Neural progenitor cell (in vitro differentiated cells): Measurements from ENCODE around the gene LRP5. TPM values are rescaled to one million over a fixed set of nuclear protein-coding genes. Genes with fewer than 3 reads are reported as not detected.
"Not testable (repeated sequence)": the region's sequence is repeated elsewhere in the genome, so short reads cannot be mapped to it uniquely, and the experiment has no call there.

ENCODE experiments used
- DNase-seq: peaks from one replicate; pipeline ENCODE4 v3.0.0-alpha.2; 2016; ENCODE audit warnings: low spot score
- H2AFZ ChIP-seq: fragments of 200-600 bp; sonication (generic); replicated peaks from 2 replicates; pipeline ENCODE4 v1.6.1; 2016; ENCODE audit warnings: antibody characterized with exemption
- H3F3A ChIP-seq: fragments of 200-600 bp; sonication (generic); 2 replicates; pipeline ENCODE4 v1.6.1; 2016; ENCODE audit warnings: antibody characterized with exemption, low read depth
- H3K27ac ChIP-seq: fragments of 200-600 bp; sonication (generic); 2 replicates; pipeline ENCODE4 v1.5.1; 2016; ENCODE audit warnings: mild to moderate bottlenecking
- H3K27me3 ChIP-seq: fragments of 200-600 bp; sonication (generic); 2 replicates; pipeline ENCODE4 v1.6.1; 2016; ENCODE audit warnings: mild to moderate bottlenecking, moderate library complexity
- H3K36me3 ChIP-seq: fragments of 200-600 bp; sonication (generic); 2 replicates; pipeline ENCODE4 v1.5.1; 2016
- H3K4me1 ChIP-seq: fragments of 200-600 bp; sonication (generic); 2 replicates; pipeline ENCODE4 v1.6.1; 2016; ENCODE audit warnings: mixed run types
- H3K4me2 ChIP-seq: fragments of 200-600 bp; sonication (generic); 2 replicates; pipeline ENCODE4 v1.6.1; 2016
- H3K4me3 ChIP-seq: fragments of 200-600 bp; sonication (generic); 2 replicates; pipeline ENCODE4 v1.5.1; 2016
- H3K79me2 ChIP-seq: fragments of 200-600 bp; sonication (generic); 2 replicates; pipeline ENCODE4 v1.6.1; 2016; ENCODE audit warnings: low read depth
- H3K9ac ChIP-seq: fragments of 200-600 bp; sonication (generic); 2 replicates; pipeline ENCODE4 v1.6.1; 2016
- H3K9me3 ChIP-seq: fragments of 200-600 bp; sonication (generic); 2 replicates; pipeline ENCODE4 v1.5.1; 2016; ENCODE audit warnings: low read depth
- H4K20me1 ChIP-seq: fragments of 200-600 bp; sonication (generic); 2 replicates; pipeline ENCODE4 v1.6.1; 2016; ENCODE audit warnings: low read depth
- H3K27ac Mint-ChIP-seq: 3 replicates; pipeline ENCODE4 v1.8.0; 2021; ENCODE audit warnings: mixed read lengths
- H3K27me3 Mint-ChIP-seq: 2 replicates; pipeline ENCODE4 v1.8.0; 2022; ENCODE audit warnings: low read depth, mild to moderate bottlenecking, inconsistent platforms, moderate library complexity, mixed read lengths; ENCODE audit not compliant: insufficient read depth
- H3K36me3 Mint-ChIP-seq: 3 replicates; pipeline ENCODE4 v1.8.0; 2021; ENCODE audit warnings: mixed read lengths
- H3K4me1 Mint-ChIP-seq: 3 replicates; pipeline ENCODE4 v1.8.0; 2021; ENCODE audit warnings: mixed read lengths
- H3K4me3 Mint-ChIP-seq: 3 replicates; pipeline ENCODE4 v1.8.0; 2021; ENCODE audit warnings: mild to moderate bottlenecking, moderate library complexity, mixed read lengths
- H3K9me3 Mint-ChIP-seq: 3 replicates; pipeline ENCODE4 v1.8.0; 2020; ENCODE audit warnings: mixed read lengths
- EZH2 ChIP-seq: fragments of 200-600 bp; sonication (generic); IDR thresholded peaks from 2 replicates; pipeline ENCODE4 v1.6.1; 2017; ENCODE audit warnings: antibody characterized with exemption, mild to moderate bottlenecking, moderate library complexity
- EZH2phosphoT487 ChIP-seq: fragments of 200-600 bp; sonication (generic); IDR thresholded peaks from 2 replicates; pipeline ENCODE4 v1.6.1; 2017; ENCODE audit warnings: antibody characterized with exemption
- total RNA-seq: library from RNA; depleted of rRNA; stranded (reverse); fragments of >200 nt; gene quantifications from 2 replicates; pipeline ENCODE4 v1.2.3, GENCODE V29; 2015; ENCODE audit warnings: low replicate concordance
- TF ChIP-seq, protein P1 (sequence below): fragments of 200-600 bp; sonication (generic); IDR thresholded peaks from 2 replicates; pipeline ENCODE4 v1.5.1; 2017; ENCODE audit warnings: antibody characterized with exemption, mild to moderate bottlenecking

The LRP5 gene
- total RNA-seq, 1 donor from 2014 or later, result 7.3 TPM

DNA sequence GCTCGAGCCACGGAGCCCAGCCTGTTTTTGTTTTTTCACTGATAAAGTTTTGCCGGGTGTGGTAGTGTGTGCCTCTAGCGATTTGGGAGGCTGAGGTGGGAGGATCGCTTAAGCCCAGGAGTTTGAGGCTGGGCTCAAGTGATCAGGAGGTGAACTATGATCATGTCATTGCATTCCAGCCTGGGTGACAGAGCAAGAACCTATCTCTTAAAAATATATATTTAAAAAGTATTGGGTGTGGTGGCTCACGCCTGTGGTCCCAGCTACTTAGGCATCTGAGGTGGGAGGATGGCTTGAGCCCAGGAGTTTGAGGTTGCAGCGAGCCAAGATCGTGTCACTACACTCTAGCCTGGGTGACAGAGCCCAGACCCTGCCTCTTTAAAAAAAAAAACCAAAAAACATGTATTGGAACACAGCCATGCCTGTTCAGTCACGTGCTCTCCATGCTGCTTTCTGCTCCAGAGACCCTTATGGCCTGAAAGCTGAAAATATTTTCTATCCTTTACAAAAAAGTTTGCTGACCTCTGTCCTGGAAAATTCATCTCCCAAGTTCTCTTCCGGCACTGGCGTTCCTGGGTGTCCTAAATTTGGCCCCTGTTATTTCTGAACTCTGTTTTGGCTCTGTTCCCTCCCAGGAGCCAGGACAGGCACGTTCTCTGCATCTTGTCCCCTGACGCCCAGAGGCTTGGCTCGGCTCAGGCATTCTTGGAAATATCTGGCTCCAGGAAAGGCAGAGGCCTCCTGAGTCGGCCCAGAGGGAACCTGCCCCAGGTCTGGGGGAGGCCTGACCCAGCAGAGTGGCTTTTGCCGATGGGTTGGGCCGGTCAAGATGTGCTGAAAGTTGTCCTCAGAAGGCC is 86.8 kb downstream of the LRP5 start:
- Histone ChIP-seq H3F3A (no peaks in the 10 kb centered on the region), H3K36me3 (no peaks in the 10 kb centered on the region), H3K4me1 (no peaks in the 10 kb centered on the region), H3K79me2 (no peaks in the 10 kb centered on the region), H3K9ac (no peak overlapping the region), H3K27me3 (no peaks in the 10 kb centered on the region), H4K20me1 (no peaks in the 10 kb centered on the region), H3K9me3 (no peaks in the 10 kb centered on the region), H2AFZ (no peak overlapping the region), H3K27ac (no peak overlapping the region), H3K4me3 (no peak overlapping the region), H3K4me2 (no peak overlapping the region)
- Mint-ChIP-seq H3K36me3 (peaks cover 5% of the 10 kb centered on the region), H3K9me3 (no peaks in the 10 kb centered on the region), H3K27ac (peak overlapping the region; percentile 29), H3K27me3 (peaks cover 2% of the 10 kb centered on the region), H3K4me3 (no peak overlapping the region), H3K4me1 (peaks cover 12% of the 10 kb centered on the region)
- DNase-seq, result no peak
- TF ChIP-seq, protein P1, sequence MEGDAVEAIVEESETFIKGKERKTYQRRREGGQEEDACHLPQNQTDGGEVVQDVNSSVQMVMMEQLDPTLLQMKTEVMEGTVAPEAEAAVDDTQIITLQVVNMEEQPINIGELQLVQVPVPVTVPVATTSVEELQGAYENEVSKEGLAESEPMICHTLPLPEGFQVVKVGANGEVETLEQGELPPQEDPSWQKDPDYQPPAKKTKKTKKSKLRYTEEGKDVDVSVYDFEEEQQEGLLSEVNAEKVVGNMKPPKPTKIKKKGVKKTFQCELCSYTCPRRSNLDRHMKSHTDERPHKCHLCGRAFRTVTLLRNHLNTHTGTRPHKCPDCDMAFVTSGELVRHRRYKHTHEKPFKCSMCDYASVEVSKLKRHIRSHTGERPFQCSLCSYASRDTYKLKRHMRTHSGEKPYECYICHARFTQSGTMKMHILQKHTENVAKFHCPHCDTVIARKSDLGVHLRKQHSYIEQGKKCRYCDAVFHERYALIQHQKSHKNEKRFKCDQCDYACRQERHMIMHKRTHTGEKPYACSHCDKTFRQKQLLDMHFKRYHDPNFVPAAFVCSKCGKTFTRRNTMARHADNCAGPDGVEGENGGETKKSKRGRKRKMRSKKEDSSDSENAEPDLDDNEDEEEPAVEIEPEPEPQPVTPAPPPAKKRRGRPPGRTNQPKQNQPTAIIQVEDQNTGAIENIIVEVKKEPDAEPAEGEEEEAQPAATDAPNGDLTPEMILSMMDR, result no peak
- TF ChIP-seq EZH2phosphoT487 (no peak), EZH2 (no peak)

DNA sequence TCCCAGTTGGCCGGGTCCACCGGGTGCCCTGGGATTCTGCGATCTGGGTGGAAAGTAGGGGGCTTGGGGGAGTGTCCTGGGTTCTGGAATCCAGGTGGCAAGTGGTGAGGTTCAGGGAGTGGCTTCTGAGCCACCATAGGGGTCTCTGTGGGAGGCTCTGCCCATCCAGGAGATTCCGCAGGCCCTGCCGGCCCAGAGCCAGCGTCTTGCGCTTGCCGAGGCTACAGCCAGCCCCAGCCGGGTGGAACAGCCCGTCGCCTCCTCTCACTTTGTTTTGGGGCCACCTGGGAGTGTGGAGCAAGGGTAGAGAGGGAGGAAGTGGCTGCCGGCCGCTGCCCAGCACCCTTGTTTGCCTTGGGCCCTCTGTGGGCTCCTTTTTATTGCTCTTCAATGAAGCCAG is 87.5 kb downstream of the LRP5 start:
- H3K4me3 Mint-ChIP-seq, result no peak overlapping the region
- H3K4me3 ChIP-seq, result no peak overlapping the region
- no peaks in the 10 kb centered on the region for H3F3A ChIP-seq
- H3K36me3 Mint-ChIP-seq, result peaks cover 7% of the 10 kb centered on the region
- H3K27ac ChIP-seq, result no peak overlapping the region
- H3K36me3 ChIP-seq, result no peaks in the 10 kb centered on the region
- no peaks in the 10 kb centered on the region for H3K4me1 ChIP-seq
- H3K4me1 Mint-ChIP-seq, result peaks cover 12% of the 10 kb centered on the region
- H3K27ac Mint-ChIP-seq, result no peak overlapping the region
- H3K9ac ChIP-seq, result no peak overlapping the region
- H3K79me2 ChIP-seq, result no peaks in the 10 kb centered on the region
- H2AFZ ChIP-seq, result no peak overlapping the region
- peaks cover 2% of the 10 kb centered on the region for H3K27me3 Mint-ChIP-seq
- no peak overlapping the region for H3K4me2 ChIP-seq
- H3K27me3 ChIP-seq, result no peaks in the 10 kb centered on the region
- no peak for DNase-seq
- TF ChIP-seq EZH2phosphoT487, result no peak
- no peak for TF ChIP-seq EZH2
- TF ChIP-seq, protein P1, result no peak
- H4K20me1 ChIP-seq, result no peaks in the 10 kb centered on the region
- no peaks in the 10 kb centered on the region for H3K9me3 Mint-ChIP-seq
- H3K9me3 ChIP-seq, result no peaks in the 10 kb centered on the region

DNA sequence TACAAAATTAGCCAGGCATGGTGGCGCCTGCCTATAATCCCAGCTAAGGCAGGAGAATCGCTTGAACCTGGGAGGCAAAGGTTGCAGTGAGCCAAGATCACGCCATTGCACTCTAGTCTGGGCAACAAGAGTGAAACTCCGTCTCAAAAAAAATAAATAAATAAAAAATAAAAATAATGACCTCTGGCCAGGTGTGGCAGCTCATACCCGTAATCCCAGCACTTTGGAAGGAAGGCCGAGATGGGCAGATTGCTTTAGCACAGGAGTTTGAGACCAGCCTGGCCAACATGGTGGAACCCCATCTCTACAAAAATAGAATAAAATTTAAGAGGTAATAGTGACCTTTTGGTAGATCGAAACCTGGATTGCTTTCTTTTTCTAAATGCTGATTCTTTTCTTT is 88.2 kb downstream of the LRP5 start:
- not testable (repeated sequence) for H3K79me2 ChIP-seq, H3K27ac ChIP-seq, H2AFZ ChIP-seq, H3K36me3 Mint-ChIP-seq, H3K9ac ChIP-seq, H3K27me3 Mint-ChIP-seq, H3K36me3 ChIP-seq, H3K4me3 Mint-ChIP-seq, H3K4me1 ChIP-seq, H3K9me3 Mint-ChIP-seq, H4K20me1 ChIP-seq, DNase-seq, H3F3A ChIP-seq, H3K9me3 ChIP-seq, H3K27ac Mint-ChIP-seq, H3K4me2 ChIP-seq, H3K4me3 ChIP-seq, H3K27me3 ChIP-seq
- peaks cover 12% of the 10 kb centered on the region for H3K4me1 Mint-ChIP-seq

DNA sequence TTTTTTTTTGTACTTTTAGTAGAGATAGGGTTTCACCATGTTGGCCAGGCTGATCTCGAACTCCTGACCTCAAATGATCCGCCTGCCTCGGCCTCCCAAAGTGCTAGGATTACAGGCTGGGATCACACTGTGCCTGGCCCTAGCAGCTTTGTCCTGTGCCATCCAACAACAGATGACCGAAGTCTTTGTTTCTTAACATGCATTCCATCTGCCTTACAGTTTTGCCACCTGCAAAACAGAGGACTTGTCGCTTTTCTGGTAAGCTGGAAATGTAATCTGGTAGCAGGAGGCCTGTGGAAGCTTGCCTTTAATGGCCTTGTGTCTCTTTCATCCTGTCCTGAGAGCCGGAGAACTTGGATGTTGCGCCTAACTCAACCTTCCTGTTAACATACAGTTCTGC is 89.5 kb downstream of the LRP5 start:
- no peak overlapping the region for H3K9ac ChIP-seq
- TF ChIP-seq, protein P1, result no peak
- no peak for TF ChIP-seq EZH2phosphoT487
- no peak for TF ChIP-seq EZH2
- H3K4me1 Mint-ChIP-seq, result peaks cover 6% of the 10 kb centered on the region
- H3K79me2 ChIP-seq, result no peaks in the 10 kb centered on the region
- H3K36me3 ChIP-seq, result no peaks in the 10 kb centered on the region
- H3K27me3 ChIP-seq, result no peaks in the 10 kb centered on the region
- no peaks in the 10 kb centered on the region for H3K4me1 ChIP-seq
- peaks cover 4% of the 10 kb centered on the region for H3F3A ChIP-seq
- DNase-seq, result no peak
- H3K4me3 ChIP-seq, result no peak overlapping the region
- no peak overlapping the region for H3K4me3 Mint-ChIP-seq
- no peak overlapping the region for H2AFZ ChIP-seq
- H3K9me3 ChIP-seq, result no peaks in the 10 kb centered on the region
- H3K36me3 Mint-ChIP-seq, result peaks cover 8% of the 10 kb centered on the region
- no peaks in the 10 kb centered on the region for H3K9me3 Mint-ChIP-seq
- H3K27me3 Mint-ChIP-seq, result peaks cover 2% of the 10 kb centered on the region
- no peak overlapping the region for H3K27ac ChIP-seq
- no peaks in the 10 kb centered on the region for H4K20me1 ChIP-seq
- H3K27ac Mint-ChIP-seq, result peak overlapping the region; percentile 72
- H3K4me2 ChIP-seq, result no peak overlapping the region
